ENCODE data around the gene ALOX5AP. TPM values are rescaled to one million over a fixed set of nuclear protein-coding genes. Genes with fewer than 3 reads are reported as not detected.

The ALOX5AP gene
- total and polyA plus RNA-seq, 9 of the 15 experiments (the other 6 are each of a cell fraction or from before 2014, with no cell fraction given) = 0.31 TPM; not detected in 8

DNA sequence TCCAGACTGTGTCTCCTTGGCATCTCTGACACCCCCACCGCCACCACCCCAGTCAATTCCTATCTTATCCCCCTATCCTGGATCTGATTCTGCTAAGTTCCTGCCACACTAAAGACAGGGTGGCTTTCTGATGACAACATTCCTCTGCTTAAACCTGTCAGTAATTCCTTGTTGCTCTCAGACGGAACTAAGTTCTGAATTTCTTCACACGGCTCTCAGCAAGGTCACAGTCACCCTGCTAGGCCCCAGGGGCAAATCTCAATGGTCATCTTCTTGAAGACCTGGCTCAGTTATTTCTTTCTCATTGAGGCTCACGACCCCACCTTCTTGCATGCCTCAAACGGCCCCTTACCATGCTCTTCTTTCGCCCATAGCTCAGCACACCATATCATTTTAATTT lies 7.6 kb downstream of the ALOX5AP start:
- POLR2A ChIA-PET = no interaction called here
- CTCF ChIA-PET (ENCODE audit: low intra/inter-chr PET ratio) = no interaction called here
- Histone ChIP-seq H3K27me3 (ENCODE audit: control insufficient read depth in 2 of 2, insufficient read depth in 2 of 2, low read length in 2 of 2) (peaks cover 3 to 30% of the 10 kb centered on the region in 2 experiments; a peak in 4 of 5 replicates), H3K4me2 (ENCODE audit: insufficient read depth, low read length) (no peak overlapping the region), H4K20me1 (replicated peaks; ENCODE audit: control insufficient read depth, insufficient read depth, low read length) (no peaks in the 10 kb centered on the region), H3K79me2 (ENCODE audit: control insufficient read depth, insufficient read depth, low read length) (no peaks in the 10 kb centered on the region), H3K9me1 (ENCODE audit: control insufficient read depth, insufficient read depth, low read length) (no peaks in the 10 kb centered on the region), H3K4me3 (no peak overlapping the region), H2AFZ (ENCODE audit: low read depth, low read length) (no peak overlapping the region), H3K36me3 (ENCODE audit: control insufficient read depth, insufficient read depth, low read length) (no peaks in the 10 kb centered on the region), H3K4me1 (replicated peaks in 1 of 2; ENCODE audit: control insufficient read depth in 2 of 2, insufficient read depth in 2 of 2, low read length in 2 of 2) (no peaks in the 10 kb centered on the region), H3K27ac (ENCODE audit: extremely low read depth, low read depth, low read length) (no peak overlapping the region), H3K9ac (ENCODE audit: insufficient read depth in 1 of 2, low read depth in 2 of 2, low read length in 2 of 2) (no peak overlapping the region), H3K9me3 (replicated peaks; ENCODE audit: control insufficient read depth, insufficient read depth, low read depth, low read length) (no peaks in the 10 kb centered on the region)
- intact Hi-C loops (cut with micrococcal nuclease) (no loop called here), in situ Hi-C loops (cut with MboI) (no loop called here)
- BruUV-seq (replicated peaks) = no TSS peak
- TF ChIP-seq NFRKB (IDR thresholded peaks at IDR 0.05; ENCODE audit: low read depth) (no peak), POLR3G (IDR thresholded peaks at IDR 0.05; ENCODE audit: extremely low read depth, insufficient read length, insufficient replicate concordance) (no peak)
- WGBS (ENCODE audit: insufficient coverage, low coverage, missing lambda C conversion rate) = 2% methylated on average over 5 of the region's 6 CpGs
- DNase-seq (ENCODE audit: extremely low read depth in 1 of 4, low spot score in 3 of 4) = no peak
- no peak for FAIRE-seq
- ATAC-seq = no peak

DNA sequence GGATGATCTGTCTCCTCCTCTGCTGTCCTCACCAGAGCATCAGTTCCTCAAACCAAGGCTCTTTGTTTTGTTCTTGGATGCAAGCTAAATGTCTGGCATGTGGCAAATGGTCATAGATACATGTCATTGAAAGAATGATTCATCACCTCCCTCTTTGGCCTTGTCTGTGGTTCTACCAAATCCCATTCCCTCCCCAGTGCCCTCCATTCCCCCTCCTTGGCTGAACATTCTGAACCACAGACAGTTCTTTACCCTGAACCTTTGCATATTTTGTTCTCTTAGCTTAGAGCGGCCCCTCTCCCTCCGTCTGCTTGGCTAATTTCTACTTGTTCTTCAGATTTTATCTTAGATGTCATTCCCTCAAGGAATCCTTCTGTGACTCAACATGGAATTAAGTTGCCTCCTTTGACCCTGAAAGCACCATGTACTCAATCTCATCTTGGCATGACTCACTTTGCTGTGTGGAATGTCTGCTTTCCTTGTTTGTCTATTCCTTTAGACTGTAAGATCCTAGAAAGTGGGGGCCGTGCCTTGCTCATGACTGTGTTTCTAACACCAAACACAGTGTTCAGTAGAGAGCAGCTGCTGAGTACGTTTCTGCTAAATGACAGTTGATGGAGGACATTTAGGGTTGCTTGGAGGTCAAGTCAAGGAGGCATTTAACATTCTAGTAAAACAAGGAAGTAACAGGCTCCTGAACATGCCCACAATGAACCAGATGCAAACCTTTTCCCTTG lies 8.1 kb downstream of the ALOX5AP start:
- no TSS peak for BruUV-seq (replicated peaks)
- no peaks in the 10 kb centered on the region for H3K79me2 ChIP-seq (ENCODE audit: control insufficient read depth, insufficient read depth, low read length)
- WGBS (ENCODE audit: insufficient coverage, low coverage, missing lambda C conversion rate) = 2% methylated on average over 4 of the region's 4 CpGs
- FAIRE-seq = no peak
- H3K27me3 ChIP-seq (ENCODE audit: control insufficient read depth in 2 of 2, insufficient read depth in 2 of 2, low read length in 2 of 2) = peaks cover 3 to 28% of the 10 kb centered on the region in 2 experiments; a peak in 4 of 5 replicates
- H3K4me2 ChIP-seq (ENCODE audit: insufficient read depth, low read length) = no peak overlapping the region
- no peak for DNase-seq (ENCODE audit: extremely low read depth in 1 of 4, low spot score in 3 of 4)
- H3K4me3 ChIP-seq = no peak overlapping the region
- ATAC-seq = no peak
- no peak overlapping the region for H3K27ac ChIP-seq (ENCODE audit: extremely low read depth, low read depth, low read length)
- intact Hi-C loops (cut with micrococcal nuclease) = no loop called here
- no peaks in the 10 kb centered on the region for H3K9me1 ChIP-seq (ENCODE audit: control insufficient read depth, insufficient read depth, low read length)
- CTCF ChIA-PET (ENCODE audit: low intra/inter-chr PET ratio) = no interaction called here
- no peaks in the 10 kb centered on the region for H3K9me3 ChIP-seq (replicated peaks; ENCODE audit: control insufficient read depth, insufficient read depth, low read depth, low read length)
- no peak overlapping the region for H3K9ac ChIP-seq (ENCODE audit: insufficient read depth in 1 of 2, low read depth in 2 of 2, low read length in 2 of 2)
- H3K36me3 ChIP-seq (ENCODE audit: control insufficient read depth, insufficient read depth, low read length) = no peaks in the 10 kb centered on the region
- no peak overlapping the region for H2AFZ ChIP-seq (ENCODE audit: low read depth, low read length)
- TF ChIP-seq, protein P1, sequence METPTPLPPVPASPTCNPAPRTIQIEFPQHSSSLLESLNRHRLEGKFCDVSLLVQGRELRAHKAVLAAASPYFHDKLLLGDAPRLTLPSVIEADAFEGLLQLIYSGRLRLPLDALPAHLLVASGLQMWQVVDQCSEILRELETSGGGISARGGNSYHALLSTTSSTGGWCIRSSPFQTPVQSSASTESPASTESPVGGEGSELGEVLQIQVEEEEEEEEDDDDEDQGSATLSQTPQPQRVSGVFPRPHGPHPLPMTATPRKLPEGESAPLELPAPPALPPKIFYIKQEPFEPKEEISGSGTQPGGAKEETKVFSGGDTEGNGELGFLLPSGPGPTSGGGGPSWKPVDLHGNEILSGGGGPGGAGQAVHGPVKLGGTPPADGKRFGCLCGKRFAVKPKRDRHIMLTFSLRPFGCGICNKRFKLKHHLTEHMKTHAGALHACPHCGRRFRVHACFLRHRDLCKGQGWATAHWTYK (CRISPR knock-in tag; IDR thresholded peaks at IDR 0.05) = no peak
- TF ChIP-seq SP1 (CRISPR knock-in tag; IDR thresholded peaks at IDR 0.05) (no peak), RHOXF2B (CRISPR knock-in tag; conservative IDR thresholded peaks at IDR 0.05) (no peak), ZNF561 (CRISPR knock-in tag; conservative IDR thresholded peaks at IDR 0.05) (no peak)
- H3K4me1 ChIP-seq (replicated peaks in 1 of 2; ENCODE audit: control insufficient read depth in 2 of 2, insufficient read depth in 2 of 2, low read length in 2 of 2) = no peaks in the 10 kb centered on the region
- no peaks in the 10 kb centered on the region for H4K20me1 ChIP-seq (replicated peaks; ENCODE audit: control insufficient read depth, insufficient read depth, low read length)
- POLR2A ChIA-PET = no interaction called here
- in situ Hi-C loops (cut with MboI) = no loop called here

All from K562 (cell line).